CD14-positive monocyte (primary cell): Measurements from ENCODE around the gene C3orf70. TPM values are rescaled to one million over a fixed set of nuclear protein-coding genes. Genes with fewer than 3 reads are reported as not detected.
A peak's percentile ranks its signal among the peaks of the same experiment; 100 is the strongest.

Experiments used
- DNase-seq, 3 donors: peaks; one replicate each; pipeline ENCODE4 v3.0.0-alpha.2; 2011 to 2022
- H2AFZ ChIP-seq: 2 replicates; pipeline ENCODE4 v1.6.0; 2012; ENCODE audit warnings: mild to moderate bottlenecking, low read depth, low read length, inconsistent platforms; ENCODE audit not compliant: insufficient read depth, poor library complexity, severe bottlenecking
- H3K27ac ChIP-seq, 2 donors: 1 replicate in 1 of 2; 2 replicates in 1 of 2; pipeline ENCODE4 v1.5.1; 2012 to 2013; ENCODE audit warnings: low read length in 2 of 2, control low read depth in 1 of 2, inconsistent platforms in 1 of 2, low read depth in 1 of 2, mild to moderate bottlenecking in 1 of 2
- H3K27me3 ChIP-seq, 2 donors: one replicate each; pipeline versions ENCODE4 v1.6.0 to v1.6.1; 2011 to 2013; ENCODE audit warnings: low read length in 2 of 2; ENCODE audit not compliant: control insufficient read depth in 2 of 2, insufficient read depth in 2 of 2
- H3K36me3 ChIP-seq, 2 donors: replicated peaks in 1 of 2; 1 replicate in 1 of 2; 2 replicates in 1 of 2; pipeline versions ENCODE4 v1.5.1 to v1.6.1; 2012 to 2013; ENCODE audit warnings: low read length in 2 of 2, control low read depth in 1 of 2, inconsistent platforms in 1 of 2, mild to moderate bottlenecking in 1 of 2; ENCODE audit not compliant: insufficient read depth in 2 of 2, control insufficient read depth in 1 of 2
- H3K4me1 ChIP-seq, 2 donors: 1 replicate in 1 of 2; 2 replicates in 1 of 2; pipeline versions ENCODE4 v1.5.1 to v1.6.1; 2012 to 2013; ENCODE audit warnings: low read length in 2 of 2, control low read depth in 1 of 2, inconsistent platforms in 1 of 2, mild to moderate bottlenecking in 1 of 2, moderate library complexity in 1 of 2; ENCODE audit not compliant: insufficient read depth in 2 of 2, control insufficient read depth in 1 of 2
- H3K4me2 ChIP-seq: replicated peaks from 2 replicates; pipeline ENCODE3; 2012; ENCODE audit warnings: low read length, moderate library complexity, mild to moderate bottlenecking; ENCODE audit not compliant: poor library complexity, severe bottlenecking; ENCODE audit errors: extremely low read depth
- H3K4me3 ChIP-seq, 3 experiments: fragments of 200-600 bp in 1 of 3; sonication (generic) in 1 of 3; replicated peaks in 1 of 3; 1 replicate in 2 of 3; 2 replicates in 1 of 3; pipeline ENCODE4 v1.5.1; 2011 to 2013; ENCODE audit warnings: low read length in 3 of 3, mild to moderate bottlenecking in 3 of 3, control low read depth in 2 of 3, low read depth in 2 of 3, inconsistent platforms in 1 of 3, moderate library complexity in 1 of 3
- H3K79me2 ChIP-seq: 2 replicates; pipeline ENCODE4 v1.6.0; 2012; ENCODE audit warnings: mild to moderate bottlenecking, control low read depth, inconsistent platforms, low read length, moderate library complexity; ENCODE audit not compliant: insufficient read depth
- H3K9ac ChIP-seq: 2 replicates; pipeline ENCODE4 v1.6.0; 2017; ENCODE audit warnings: low read length, mild to moderate bottlenecking; ENCODE audit not compliant: insufficient read depth, poor library complexity, severe bottlenecking
- H3K9me3 ChIP-seq, 2 donors: replicated peaks in 1 of 2; 1 replicate in 1 of 2; 2 replicates in 1 of 2; pipeline versions ENCODE4 v1.5.1 to v1.6.1; 2012 to 2013; ENCODE audit warnings: low read length in 2 of 2, control low read depth in 1 of 2; ENCODE audit not compliant: control insufficient read depth in 1 of 2, insufficient read depth in 1 of 2
- H4K20me1 ChIP-seq: 2 replicates; pipeline ENCODE4 v1.6.0; 2012; ENCODE audit warnings: mild to moderate bottlenecking, low read length, control low read depth, moderate library complexity; ENCODE audit not compliant: insufficient read depth
- H3K27ac Mint-ChIP-seq, 7 donors: one replicate each; pipeline ENCODE4 v1.8.0; 2020; ENCODE audit warnings: mild to moderate bottlenecking in 7 of 7, mixed read lengths in 7 of 7, moderate library complexity in 6 of 7, inconsistent platforms in 2 of 7
- H3K27me3 Mint-ChIP-seq, 3 donors: one replicate each; pipeline ENCODE4 v1.8.0; 2021 to 2022; ENCODE audit warnings: low read depth in 3 of 3, mild to moderate bottlenecking in 3 of 3, mixed read lengths in 3 of 3, moderate library complexity in 3 of 3, inconsistent platforms in 1 of 3
- H3K36me3 Mint-ChIP-seq, 2 donors: one replicate each; pipeline ENCODE4 v1.8.0; 2020; ENCODE audit warnings: mixed read lengths in 2 of 2, inconsistent platforms in 1 of 2, mild to moderate bottlenecking in 1 of 2
- H3K4me1 Mint-ChIP-seq: one replicate; pipeline ENCODE4 v1.8.0; 2020; ENCODE audit warnings: mild to moderate bottlenecking, mixed read lengths
- H3K4me3 Mint-ChIP-seq, 2 donors: one replicate each; pipeline ENCODE4 v1.8.0; 2020; ENCODE audit warnings: mild to moderate bottlenecking in 2 of 2, mixed read lengths in 2 of 2, moderate library complexity in 1 of 2
- H3K9me3 Mint-ChIP-seq, 7 donors: one replicate each; pipeline ENCODE4 v1.8.0; 2020 to 2022; ENCODE audit warnings: mixed read lengths in 7 of 7, mild to moderate bottlenecking in 6 of 7, moderate library complexity in 6 of 7, inconsistent platforms in 2 of 7
- CTCF ChIP-seq: fragments of 200-600 bp; IDR thresholded peaks from one replicate; pipeline ENCODE4 v1.8.0; 2022; ENCODE audit warnings: antibody characterized with exemption, mild to moderate bottlenecking
- WGBS: methylation state at CpG from one replicate; pipeline ENCODE4 v1.1.5; 2013; ENCODE audit warnings: missing lambda C conversion rate; ENCODE audit not compliant: insufficient coverage; 5-methylcytosine and 5-hydroxymethylcytosine counted together
- intact Hi-C, 2 donors: fragments of 100-400 bp; cut with micrococcal nuclease; formaldehyde crosslinking; loops; one replicate each; pipeline versions ENCODE4 v1.15.0 to v1.15.1; 2023
- polyA minus RNA-seq: library from RNA; depleted of rRNA, polyadenylated mRNA; stranded (reverse); fragments of >200 nt; gene quantifications from 2 replicates; pipeline ENCODE4 v1.2.3, GENCODE V29; 2012
- polyA plus RNA-seq, 3 donors: library from polyadenylated mRNA; depleted of rRNA in 1 of 3; unstranded in 2 of 3; stranded (reverse) in 1 of 3; fragments of 300-500 nt in 2 of 3; fragments of >200 nt in 1 of 3; fragmentation: Illumina TruSeq in 2 of 3; gene quantifications; 1 replicate in 2 of 3; 2 replicates in 1 of 3; pipeline ENCODE4 v1.2.3, GENCODE V29; 2012 to 2021
- total RNA-seq, 12 experiments: library from RNA in 1 of 12; stranded (reverse) in 1 of 12; fragments of 120-200 nt in 1 of 12; gene quantifications; one replicate each; pipeline ENCODE4 v1.2.4 and lab custom pipeline; 2013 to 2026; ENCODE audit warnings: mixed read lengths in 6 of 12, inconsistent platforms in 1 of 12

C3orf70 gene
- total RNA-seq (2013): 0.02 TPM
- polyA plus RNA-seq (under 1 TPM in 2 of 3 donors, not detected in 1; 0.01 to 0.08 TPM), polyA minus RNA-seq (not detected in 2 replicates), total RNA-seq (lab: John Stamatoyannopoulos, UW) (0 to 2.8 (median 0.08) reads per million in 11 experiments)

- H3K36me3 Mint-ChIP-seq: peaks cover 3 to 4% of the 10 kb centered on the region in 2 donors
- H3K9me3 ChIP-seq: peaks cover 0 to 5% of the 10 kb centered on the region in 2 donors
- no peak for TF ChIP-seq CTCF
- peak within 1 kb of the TSS; percentile 86 for H2AFZ ChIP-seq
- peaks cover 0 to 7% (median 4%) of the 10 kb centered on the region in 7 donors for H3K9me3 Mint-ChIP-seq
- H3K27me3 Mint-ChIP-seq: peaks cover 36 to 49% (median 40%) of the 10 kb centered on the region in 3 donors
- no peaks in the 10 kb centered on the region for H4K20me1 ChIP-seq
- peak within 1 kb of the TSS; percentile 53 for H3K9ac ChIP-seq
- peak within 1 kb of the TSS; percentile 91 for H3K4me2 ChIP-seq
- peak in 2 of 3 donors; percentile 10 to 20 for DNase-seq
- H3K27ac Mint-ChIP-seq: no peak within 1 kb of the TSS
- peak within 1 kb of the TSS; percentile 92 to 93 for H3K4me3 Mint-ChIP-seq
- intact Hi-C loops: no loop called here
- H3K4me1 Mint-ChIP-seq: peaks cover 8% of the 10 kb centered on the region
- peaks cover 9 to 18% of the 10 kb centered on the region in 2 donors for H3K4me1 ChIP-seq
- H3K4me3 ChIP-seq: peak within 1 kb of the TSS; percentile 48 to 79 (median 77)
- H3K27me3 ChIP-seq: peaks cover 73 to 87% of the 10 kb centered on the region in 2 donors
- no peak within 1 kb of the TSS for H3K27ac ChIP-seq
- H3K36me3 ChIP-seq: no peaks in the 10 kb centered on the region
- under 1% methylated on average over 112 of the region's 113 CpGs for WGBS
- H3K79me2 ChIP-seq: no peaks in the 10 kb centered on the region
Measured at GRCh38 chr3:185152410-185153170, at the start of gene C3orf70. TSS of gene C3orf70 (minus strand) at chr3:185153060. CDS start at chr3:185152823, 237 bp downstream.

- Mint-ChIP-seq H3K36me3 (peaks cover 8 to 21% of the 10 kb centered on the region in 2 donors), H3K4me3 (no peak overlapping the region), H3K27ac (no peak overlapping the region), H3K9me3 (peaks cover 0 to 7% (median 0%) of the 10 kb centered on the region in 7 donors), H3K27me3 (peaks cover 0 to 1% (median 0%) of the 10 kb centered on the region in 3 donors), H3K4me1 (peaks cover 1% of the 10 kb centered on the region)
- no peak overlapping the region for H3K4me2 ChIP-seq
- no peaks in the 10 kb centered on the region for H3K27me3 ChIP-seq
- H3K36me3 ChIP-seq: no peaks in the 10 kb centered on the region
- H3K9ac ChIP-seq: no peak overlapping the region
- H3K9me3 ChIP-seq: no peaks in the 10 kb centered on the region
- no peak overlapping the region for H3K4me3 ChIP-seq
- H3K27ac ChIP-seq: no peak overlapping the region
- TF ChIP-seq CTCF: no peak
- 100% methylated on average over 5 of the region's 5 CpGs for WGBS
- intact Hi-C loops: no loop called here
- no peaks in the 10 kb centered on the region for H3K4me1 ChIP-seq
- DNase-seq: no peak
- no peak overlapping the region for H2AFZ ChIP-seq
- no peaks in the 10 kb centered on the region for H4K20me1 ChIP-seq
- H3K79me2 ChIP-seq: no peaks in the 10 kb centered on the region
Measured at GRCh38 chr3:185200639-185201038, 47.8 kb upstream of the C3orf70 start.
